HG02981 (cell line): ENCODE measurements around the gene NMNAT2.
"Not testable (repeated sequence)": the region's sequence is repeated elsewhere in the genome, so short reads cannot be mapped to it uniquely, and the experiment has no call there.

Experiments
- ATAC-seq: cut with Tn5 transposase; IDR thresholded peaks from one replicate; pipeline ENCODE4 v1.9.1; 2021; ENCODE audit warnings: mild to moderate bottlenecking, moderate library complexity; ENCODE audit not compliant: unreplicated experiment

The NMNAT2 gene

GRCh38 chr1:183417772-183418491 lies at the start of gene NMNAT2:
Gene NMNAT2 (minus strand): TSS chr1:183418380. CDS start chr1:183418267, 113 bp downstream.
- ATAC-seq: no peak

- ATAC-seq: no peak
Observed at GRCh38 chr1:183467687-183468086, 49.5 kb upstream of the NMNAT2 start.

- no peak for ATAC-seq
Observed at GRCh38 chr1:183466781-183467180, 48.6 kb upstream of the NMNAT2 start.

- no peak for ATAC-seq
Observed at GRCh38 chr1:183463566-183463965, 45.4 kb upstream of the NMNAT2 start.

- no peak for ATAC-seq
Observed at GRCh38 chr1:183461350-183461749, 43.2 kb upstream of the NMNAT2 start.

GRCh38 chr1:183460596-183460995 lies 42.4 kb upstream of the NMNAT2 start:
- no peak for ATAC-seq

GRCh38 chr1:183457449-183457848 lies 39.3 kb upstream of the NMNAT2 start:
- ATAC-seq: no peak

- no peak for ATAC-seq
Observed at GRCh38 chr1:183456826-183457225, 38.6 kb upstream of the NMNAT2 start.

GRCh38 chr1:183454377-183454776 lies 36.2 kb upstream of the NMNAT2 start:
- ATAC-seq: no peak

GRCh38 chr1:183450093-183450492 lies 31.9 kb upstream of the NMNAT2 start:
- no peak for ATAC-seq

GRCh38 chr1:183449223-183449770 lies 31.1 kb upstream of the NMNAT2 start:
- ATAC-seq: no peak

GRCh38 chr1:183444243-183444642 lies 26.1 kb upstream of the NMNAT2 start:
- ATAC-seq: no peak

GRCh38 chr1:183443466-183443865 lies 25.3 kb upstream of the NMNAT2 start:
- no peak for ATAC-seq

GRCh38 chr1:183443011-183443410 lies 24.8 kb upstream of the NMNAT2 start:
- no peak for ATAC-seq

GRCh38 chr1:183438060-183438459 lies 19.9 kb upstream of the NMNAT2 start:
- no peak for ATAC-seq

- no peak for ATAC-seq
Observed at GRCh38 chr1:183435497-183435896, 17.3 kb upstream of the NMNAT2 start.

- no peak for ATAC-seq
Observed at GRCh38 chr1:183433703-183434102, 15.5 kb upstream of the NMNAT2 start.

GRCh38 chr1:183432548-183432875 lies 14.3 kb upstream of the NMNAT2 start:
- no peak for ATAC-seq

- ATAC-seq: no peak
Observed at GRCh38 chr1:183431840-183432547, 13.8 kb upstream of the NMNAT2 start.

GRCh38 chr1:183427591-183427990 lies 9.4 kb upstream of the NMNAT2 start:
- ATAC-seq: not testable (repeated sequence)

GRCh38 chr1:183424691-183425090 lies 6.5 kb upstream of the NMNAT2 start:
- no peak for ATAC-seq

GRCh38 chr1:183423541-183423940 lies 5.4 kb upstream of the NMNAT2 start:
- ATAC-seq: no peak
